Spinal cord (tissue), 10 donors: ENCODE measurements around the gene NCAPG2. TPM values are rescaled to one million over a fixed set of nuclear protein-coding genes. Genes with fewer than 3 reads are reported as not detected.
A peak's percentile ranks its signal among the peaks of the same experiment; 100 is the strongest.
"Not testable (repeated sequence)": the region's sequence is repeated elsewhere in the genome, so short reads cannot be mapped to it uniquely, and the experiment has no call there.

Source experiments
- DNase-seq, 6 donors: peaks; one replicate each; pipeline versions ENCODE4 v3.0.0 to v3.0.0-alpha.2; 2013 to 2015; ENCODE audit warnings: low spot score in 6 of 6, low read depth in 4 of 6
- H3K27ac ChIP-seq: one replicate; pipeline ENCODE4 v1.5.1; 2013; ENCODE audit warnings: low read depth, low read length, control low read depth
- H3K27me3 ChIP-seq: one replicate; pipeline ENCODE4 v1.6.1; 2013; ENCODE audit warnings: low read length; ENCODE audit not compliant: control insufficient read depth, insufficient read depth
- H3K36me3 ChIP-seq: one replicate; pipeline ENCODE4 v1.6.1; 2013; ENCODE audit warnings: low read length; ENCODE audit not compliant: control insufficient read depth, insufficient read depth
- H3K4me1 ChIP-seq: one replicate; pipeline ENCODE4 v1.6.1; 2013; ENCODE audit warnings: low read length; ENCODE audit not compliant: control insufficient read depth, insufficient read depth
- H3K4me3 ChIP-seq: one replicate; pipeline ENCODE4 v1.5.1; 2013; ENCODE audit warnings: low read depth, low read length, control low read depth
- H3K9me3 ChIP-seq: one replicate; pipeline ENCODE4 v1.6.1; 2013; ENCODE audit warnings: low read length; ENCODE audit not compliant: control insufficient read depth, insufficient read depth
- WGBS: methylation state at CpG from one replicate; pipeline ENCODE4 v1.1.5; 2013; ENCODE audit warnings: missing lambda C conversion rate; ENCODE audit not compliant: insufficient coverage; 5-methylcytosine and 5-hydroxymethylcytosine counted together
- polyA plus RNA-seq, 2 donors: library from polyadenylated mRNA; unstranded; fragments of 120-200 nt; gene quantifications; one replicate each; pipeline ENCODE4 v1.2.1, GENCODE V29; 2013; ENCODE audit not compliant: insufficient read length in 2 of 2
- total RNA-seq, 2 donors: library from RNA; depleted of rRNA in 1 of 2; stranded (reverse); fragments of 120-200 nt in 1 of 2; fragments of >200 nt in 1 of 2; gene quantifications; one replicate each; pipeline versions ENCODE4 v1.2.3 to v1.2.4, GENCODE V29; 2013 to 2014
- donor health status: healthy.

The NCAPG2 gene
- total and polyA plus RNA-seq, 4 donors: 14.1 to 17.5 (median 16.3) TPM

- no peak for DNase-seq
- Histone ChIP-seq H3K4me3 (no peak overlapping the region), H3K4me1 (no peaks in the 10 kb centered on the region), H3K9me3 (no peaks in the 10 kb centered on the region), H3K36me3 (no peaks in the 10 kb centered on the region), H3K27ac (no peak overlapping the region), H3K27me3 (no peaks in the 10 kb centered on the region)
- 96% methylated on average over 3 of the region's 3 CpGs for WGBS
These were observed 72.9 kb downstream of the NCAPG2 start for GRCh38 chr7:158631574-158632195.

DNA sequence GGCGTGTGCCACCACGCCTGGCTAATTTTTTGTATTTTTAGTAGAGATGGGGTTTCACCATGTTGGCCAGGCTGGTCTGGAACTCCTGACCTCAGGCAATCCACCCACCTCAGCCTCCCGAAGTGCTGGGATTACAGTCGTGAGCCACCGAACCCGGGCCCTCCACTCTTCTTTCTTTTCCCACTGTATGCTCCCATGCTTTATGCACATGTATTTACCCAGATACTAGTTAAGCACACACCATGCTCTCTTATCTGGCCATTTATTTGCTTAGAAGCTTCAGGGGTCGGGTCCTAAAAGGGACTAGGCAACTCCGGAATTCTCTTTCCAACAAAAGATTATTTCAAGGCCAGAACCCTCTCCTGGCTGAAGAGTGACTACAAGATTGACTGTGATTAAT lies 78.3 kb downstream of the NCAPG2 start:
- not testable (repeated sequence) for H3K36me3 ChIP-seq, H3K9me3 ChIP-seq, H3K4me1 ChIP-seq, H3K27ac ChIP-seq, H3K4me3 ChIP-seq, DNase-seq, H3K27me3 ChIP-seq
- 100% methylated on average over 4 of the region's 8 CpGs for WGBS

DNA sequence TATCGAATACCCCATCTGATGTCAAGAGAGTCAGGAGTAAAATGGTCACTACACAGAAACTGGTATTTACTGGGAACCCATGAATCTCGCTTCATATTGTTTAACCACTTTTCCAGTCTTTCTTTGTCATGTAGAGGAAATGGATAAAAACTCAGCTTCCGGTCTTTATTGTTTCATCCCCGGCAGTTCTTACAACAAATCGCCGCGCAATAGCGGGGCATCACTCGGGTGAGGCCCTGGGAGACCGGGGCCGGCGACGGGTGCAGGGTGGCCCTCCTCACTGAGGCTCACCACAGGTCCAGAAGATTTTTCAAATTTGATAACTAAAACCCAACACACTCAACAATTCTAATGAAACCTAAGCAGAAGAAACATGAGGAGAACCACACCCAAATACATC lies 81.4 kb downstream of the NCAPG2 start:
- WGBS: 95% methylated on average over 11 of the region's 13 CpGs
- Histone ChIP-seq H3K4me3 (no peak overlapping the region), H3K36me3 (peaks cover 3% of the 10 kb centered on the region), H3K9me3 (no peaks in the 10 kb centered on the region), H3K4me1 (no peaks in the 10 kb centered on the region), H3K27me3 (no peaks in the 10 kb centered on the region), H3K27ac (no peak overlapping the region)
- no peak for DNase-seq

- 86% methylated on average over 1 of the region's 6 CpGs for WGBS
- Histone ChIP-seq H3K36me3 (peaks cover 3% of the 10 kb centered on the region), H3K4me3 (no peak overlapping the region), H3K27me3 (no peaks in the 10 kb centered on the region), H3K4me1 (no peaks in the 10 kb centered on the region), H3K27ac (no peak overlapping the region), H3K9me3 (no peaks in the 10 kb centered on the region)
- no peak for DNase-seq
These were observed 83.7 kb downstream of the NCAPG2 start for GRCh38 chr7:158620839-158621441.

GRCh38 chr7:158620418-158620817 lies 84.2 kb downstream of the NCAPG2 start:
- Histone ChIP-seq H3K27ac (no peak overlapping the region), H3K4me1 (no peaks in the 10 kb centered on the region), H3K27me3 (no peaks in the 10 kb centered on the region), H3K36me3 (peaks cover 3% of the 10 kb centered on the region), H3K9me3 (no peaks in the 10 kb centered on the region), H3K4me3 (no peak overlapping the region)
- DNase-seq: no peak
- WGBS: 100% methylated on average over 3 of the region's 5 CpGs

GRCh38 chr7:158618745-158619140 lies 85.9 kb downstream of the NCAPG2 start:
- 92% methylated on average over 2 of the region's 4 CpGs for WGBS
- H3K27me3 ChIP-seq: no peaks in the 10 kb centered on the region
- H3K4me1 ChIP-seq: no peaks in the 10 kb centered on the region

DNA sequence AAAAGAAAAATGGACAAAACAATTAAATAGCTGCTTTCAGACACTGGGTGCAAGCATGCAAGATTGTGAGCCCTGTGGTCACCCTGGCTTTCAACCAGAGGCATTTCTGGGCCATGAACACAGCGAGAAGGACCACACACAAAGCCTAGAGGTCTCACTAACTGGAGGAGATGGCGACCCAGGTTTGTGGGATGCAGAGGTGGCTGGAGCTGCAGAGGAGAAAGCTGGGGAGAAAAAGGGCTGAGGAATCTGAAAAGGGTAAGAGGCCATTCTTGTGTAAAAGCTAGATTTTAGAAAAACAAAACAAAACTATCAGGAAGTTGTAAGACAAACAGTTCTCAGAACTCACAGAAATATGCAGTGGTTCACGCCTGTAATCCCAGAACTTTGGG lies 86.9 kb downstream of the NCAPG2 start:
- H3K9me3 ChIP-seq: no peaks in the 10 kb centered on the region
- no peak for DNase-seq
- WGBS: 93% methylated on average over 3 of the region's 3 CpGs
- no peaks in the 10 kb centered on the region for H3K27me3 ChIP-seq
- no peaks in the 10 kb centered on the region for H3K4me1 ChIP-seq
- H3K36me3 ChIP-seq: no peaks in the 10 kb centered on the region
- H3K27ac ChIP-seq: no peak overlapping the region
- no peak overlapping the region for H3K4me3 ChIP-seq

More at GRCh38 chr7:158618745-158619140, 85.9 kb downstream of the NCAPG2 start:
- Histone ChIP-seq H3K4me3 (no peak overlapping the region), H3K9me3 (no peaks in the 10 kb centered on the region), H3K27ac (no peak overlapping the region), H3K36me3 (peaks cover 3% of the 10 kb centered on the region)
- DNase-seq: no peak

- Histone ChIP-seq H3K27me3 (no peaks in the 10 kb centered on the region), H3K4me1 (no peaks in the 10 kb centered on the region), H3K36me3 (no peaks in the 10 kb centered on the region), H3K4me3 (no peak overlapping the region), H3K27ac (no peak overlapping the region), H3K9me3 (no peaks in the 10 kb centered on the region)
- WGBS: no CpG with 5 or more reads among the region's 2 CpGs
- DNase-seq: no peak
These were observed 88.6 kb downstream of the NCAPG2 start for GRCh38 chr7:158616050-158616449.

- Histone ChIP-seq H3K4me1 (no peaks in the 10 kb centered on the region), H3K27me3 (no peaks in the 10 kb centered on the region), H3K36me3 (peaks cover under 1% of the 10 kb centered on the region), H3K9me3 (no peaks in the 10 kb centered on the region), H3K27ac (no peak overlapping the region), H3K4me3 (no peak overlapping the region)
- 100% methylated on average over 1 of the region's 1 CpG for WGBS
- no peak for DNase-seq
These were observed 89.9 kb downstream of the NCAPG2 start for GRCh38 chr7:158614700-158615099.

DNA sequence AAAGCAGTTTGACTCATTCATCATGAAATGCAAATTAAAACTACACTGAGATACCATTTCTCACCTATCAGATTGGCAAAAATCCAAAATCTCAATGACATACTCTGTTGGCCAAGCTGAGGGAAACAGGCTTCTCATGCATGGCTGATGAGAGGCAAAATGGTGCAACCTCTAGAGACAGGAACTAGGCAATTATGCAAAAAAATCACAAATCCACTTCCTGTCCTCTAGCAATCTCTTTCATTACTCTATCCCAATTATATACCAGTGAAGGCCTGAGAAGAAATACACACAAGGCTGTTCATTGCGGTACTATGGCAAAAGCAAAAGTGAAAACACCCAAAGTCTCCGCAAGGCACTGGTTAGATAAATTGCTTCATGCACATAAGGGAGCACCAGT lies 91.1 kb downstream of the NCAPG2 start:
- Histone ChIP-seq H3K9me3 (no peaks in the 10 kb centered on the region), H3K27me3 (no peaks in the 10 kb centered on the region), H3K4me1 (no peaks in the 10 kb centered on the region), H3K27ac (no peak overlapping the region), H3K36me3 (peaks cover 6% of the 10 kb centered on the region), H3K4me3 (no peak overlapping the region)
- DNase-seq: peak in 2 of 6 donors; percentile 27 to 32
- 100% methylated on average over 2 of the region's 2 CpGs for WGBS
